ENCODE results near the gene HNRNPAB.
A peak's percentile ranks its signal among the peaks of the same experiment; 100 is the strongest.
"Not testable (repeated sequence)": the region's sequence is repeated elsewhere in the genome, so short reads cannot be mapped to it uniquely, and the experiment has no call there.

Gene HNRNPAB

GRCh38 chr5:178232124-178232919 lies 28.0 kb downstream of the HNRNPAB start, which contains the start of gene PHYKPL:
Gene PHYKPL, minus strand, starts transcription at chr5:178232802. Its CDS starts 252 bp downstream, at chr5:178232550.
- peak; percentile 87 for DNase-seq

- peak; percentile 23 for DNase-seq
These were observed 28.6 kb downstream of the HNRNPAB start for GRCh38 chr5:178232920-178233429.

- DNase-seq: no peak
These were observed 29.9 kb downstream of the HNRNPAB start for GRCh38 chr5:178234121-178234749.

- peak; percentile 92 for DNase-seq
These were observed 30.6 kb downstream of the HNRNPAB start for GRCh38 chr5:178234750-178235587.

- DNase-seq: no peak
These were observed 31.2 kb downstream of the HNRNPAB start for GRCh38 chr5:178235588-178235974.

GRCh38 chr5:178236126-178236525 lies 31.8 kb downstream of the HNRNPAB start:
- DNase-seq: no peak

GRCh38 chr5:178236679-178237078 lies 32.3 kb downstream of the HNRNPAB start:
- no peak for DNase-seq

GRCh38 chr5:178237431-178238312 lies 33.3 kb downstream of the HNRNPAB start:
- no peak for DNase-seq

- DNase-seq: no peak
These were observed 33.9 kb downstream of the HNRNPAB start for GRCh38 chr5:178238313-178238635.

- no peak for DNase-seq
These were observed 34.6 kb downstream of the HNRNPAB start for GRCh38 chr5:178238711-178239592.

- not testable (repeated sequence) for DNase-seq
These were observed 35.4 kb downstream of the HNRNPAB start for GRCh38 chr5:178239626-178240301.

- DNase-seq: no peak
These were observed 36.0 kb downstream of the HNRNPAB start for GRCh38 chr5:178240341-178240741.

- no peak for DNase-seq
These were observed 36.4 kb downstream of the HNRNPAB start for GRCh38 chr5:178240766-178241165.

GRCh38 chr5:178241231-178241663 lies 36.9 kb downstream of the HNRNPAB start:
- DNase-seq: no peak

GRCh38 chr5:178241688-178242231 lies 37.4 kb downstream of the HNRNPAB start:
- DNase-seq: no peak

- DNase-seq: no peak
These were observed 38.1 kb downstream of the HNRNPAB start for GRCh38 chr5:178242416-178242815.

GRCh38 chr5:178244576-178244975 lies 40.2 kb downstream of the HNRNPAB start:
- DNase-seq: no peak

- DNase-seq: no peak
These were observed 41.1 kb downstream of the HNRNPAB start for GRCh38 chr5:178245389-178245788.

GRCh38 chr5:178246624-178247279 lies 42.4 kb downstream of the HNRNPAB start:
- peak; percentile 18 for DNase-seq
